Measurements from ENCODE around the gene RET.

RET gene
- 0 to 0.23 (median 0) reads per million in 4 donors for total RNA-seq

GRCh38 chr10:43076876-43077420 lies at the start of gene RET:
RET (plus strand) TSS chr10:43077069; CDS start chr10:43077259, 190 bp downstream.
- DNase-seq, result peak in 1 of 5 donors; percentile 50

GRCh38 chr10:43027331-43027955 lies 49.4 kb upstream of the RET start:
- DNase-seq, result no peak

GRCh38 chr10:43028143-43028542 lies 48.7 kb upstream of the RET start:
- DNase-seq, result no peak

- DNase-seq, result no peak
These were observed 47.8 kb upstream of the RET start for GRCh38 chr10:43029043-43029442.

GRCh38 chr10:43032613-43033012 lies 44.3 kb upstream of the RET start:
- no peak for DNase-seq

GRCh38 chr10:43035800-43036199 lies 41.1 kb upstream of the RET start:
- DNase-seq, result no peak

GRCh38 chr10:43036481-43037428 lies 40.1 kb upstream of the RET start:
- no peak for DNase-seq

GRCh38 chr10:43037440-43037839 lies 39.4 kb upstream of the RET start:
- no peak for DNase-seq

- no peak for DNase-seq
These were observed 38.7 kb upstream of the RET start for GRCh38 chr10:43037942-43038782.

GRCh38 chr10:43038783-43039623 lies 37.9 kb upstream of the RET start:
- no peak for DNase-seq

- no peak for DNase-seq
These were observed 37.0 kb upstream of the RET start for GRCh38 chr10:43039624-43040481.

- no peak for DNase-seq
These were observed 36.2 kb upstream of the RET start for GRCh38 chr10:43040482-43041256.

GRCh38 chr10:43041422-43042342 lies 35.2 kb upstream of the RET start:
- DNase-seq, result no peak

- no peak for DNase-seq
These were observed 34.1 kb upstream of the RET start for GRCh38 chr10:43042503-43043341.

GRCh38 chr10:43043342-43043772 lies 33.5 kb upstream of the RET start:
- no peak for DNase-seq

- no peak for DNase-seq
These were observed 33.0 kb upstream of the RET start for GRCh38 chr10:43043773-43044447.

GRCh38 chr10:43044448-43044921 lies 32.4 kb upstream of the RET start:
- DNase-seq, result no peak
